22Rv1 (cell line): Measurements from ENCODE around the gene STH.

Experiments used
- CTCF ChIP-seq: fragments of 450-650 bp; IDR thresholded peaks from 2 replicates; pipeline ENCODE4 v1.5.1; 2017; ENCODE audit warnings: mild to moderate bottlenecking
- ZFX ChIP-seq: fragments of 450-650 bp; IDR thresholded peaks from 2 replicates; pipeline ENCODE4 v1.6.1; 2017; ENCODE audit warnings: antibody characterized with exemption, borderline replicate concordance

DNA sequence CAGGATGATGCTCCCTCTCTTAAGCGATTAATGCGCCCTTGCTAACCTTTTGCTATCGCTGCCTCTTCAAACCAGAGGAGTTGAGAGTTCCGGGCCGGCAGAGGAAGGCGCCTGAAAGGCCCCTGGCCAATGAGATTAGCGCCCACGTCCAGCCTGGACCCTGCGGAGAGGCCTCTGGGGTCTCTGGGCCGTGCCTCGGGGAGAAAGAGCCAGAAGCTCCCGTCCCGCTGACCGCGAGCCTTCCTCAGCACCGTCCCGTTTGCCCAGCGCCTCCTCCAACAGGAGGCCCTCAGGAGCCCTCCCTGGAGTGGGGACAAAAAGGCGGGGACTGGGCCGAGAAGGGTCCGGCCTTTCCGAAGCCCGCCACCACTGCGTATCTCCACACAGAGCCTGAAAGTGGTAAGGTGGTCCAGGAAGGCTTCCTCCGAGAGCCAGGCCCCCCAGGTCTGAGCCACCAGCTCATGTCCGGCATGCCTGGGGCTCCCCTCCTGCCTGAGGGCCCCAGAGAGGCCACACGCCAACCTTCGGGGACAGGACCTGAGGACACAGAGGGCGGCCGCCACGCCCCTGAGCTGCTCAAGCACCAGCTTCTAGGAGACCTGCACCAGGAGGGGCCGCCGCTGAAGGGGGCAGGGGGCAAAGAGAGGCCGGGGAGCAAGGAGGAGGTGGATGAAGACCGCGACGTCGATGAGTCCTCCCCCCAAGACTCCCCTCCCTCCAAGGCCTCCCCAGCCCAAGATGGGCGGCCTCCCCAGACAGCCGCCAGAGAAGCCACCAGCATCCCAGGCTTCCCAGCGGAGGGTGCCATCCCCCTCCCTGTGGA lies 16.0 kb upstream of the STH start:
- no peak for TF ChIP-seq CTCF
- TF ChIP-seq ZFX, result no peak
